HUES48 (cell line): Measurements from ENCODE around the gene MYO1E.

ENCODE experiments used
- H3K27ac ChIP-seq: one replicate; pipeline ENCODE4 v1.7.0; 2013; ENCODE audit warnings: low read depth, low read length, inconsistent platforms
- H3K27me3 ChIP-seq: 2 replicates; pipeline ENCODE4 v1.6.1; 2013; ENCODE audit warnings: mild to moderate bottlenecking, low read length; ENCODE audit not compliant: control insufficient read depth, insufficient read depth
- H3K36me3 ChIP-seq: 2 replicates; pipeline ENCODE4 v1.6.1; 2013; ENCODE audit warnings: low read length; ENCODE audit not compliant: control insufficient read depth, insufficient read depth
- H3K4me1 ChIP-seq: 2 replicates; pipeline ENCODE4 v1.6.1; 2013; ENCODE audit warnings: mild to moderate bottlenecking, low read length; ENCODE audit not compliant: control insufficient read depth, insufficient read depth
- H3K4me3 ChIP-seq: 2 replicates; pipeline ENCODE4 v1.5.1; 2013; ENCODE audit warnings: mild to moderate bottlenecking, low read depth, low read length
- H3K9ac ChIP-seq: 2 replicates; pipeline ENCODE4 v1.6.1; 2013; ENCODE audit warnings: mild to moderate bottlenecking, low read depth, low read length, moderate library complexity
- H3K9me3 ChIP-seq: 2 replicates; pipeline ENCODE4 v1.6.1; 2013; ENCODE audit warnings: low read length; ENCODE audit not compliant: control insufficient read depth, insufficient read depth

The MYO1E gene

GRCh38 chr15:59321000-59321689, 51.5 kb downstream of the MYO1E start:
- Histone ChIP-seq H3K27ac (no peak overlapping the region), H3K4me1 (peaks cover 7% of the 10 kb centered on the region), H3K27me3 (no peaks in the 10 kb centered on the region), H3K9me3 (no peaks in the 10 kb centered on the region), H3K9ac (no peak overlapping the region), H3K36me3 (no peaks in the 10 kb centered on the region), H3K4me3 (no peak overlapping the region)

- no peak overlapping the region for H3K4me3 ChIP-seq
- H3K9ac ChIP-seq: no peak overlapping the region
- H3K36me3 ChIP-seq: no peaks in the 10 kb centered on the region
- no peaks in the 10 kb centered on the region for H3K9me3 ChIP-seq
- no peaks in the 10 kb centered on the region for H3K27me3 ChIP-seq
- H3K27ac ChIP-seq: no peak overlapping the region
- peaks cover 26% of the 10 kb centered on the region for H3K4me1 ChIP-seq
Measured at GRCh38 chr15:59317211-59317610, 55.5 kb downstream of the MYO1E start.

GRCh38 chr15:59315914-59316451, 56.7 kb downstream of the MYO1E start:
- H3K4me3 ChIP-seq: no peak overlapping the region
- peaks cover 26% of the 10 kb centered on the region for H3K4me1 ChIP-seq
- no peak overlapping the region for H3K27ac ChIP-seq
- H3K9ac ChIP-seq: no peak overlapping the region
- H3K9me3 ChIP-seq: no peaks in the 10 kb centered on the region
- no peaks in the 10 kb centered on the region for H3K27me3 ChIP-seq
- H3K36me3 ChIP-seq: no peaks in the 10 kb centered on the region

GRCh38 chr15:59313641-59314332, 58.9 kb downstream of the MYO1E start:
- Histone ChIP-seq H3K27ac (no peak overlapping the region), H3K27me3 (no peaks in the 10 kb centered on the region), H3K4me3 (no peak overlapping the region), H3K36me3 (no peaks in the 10 kb centered on the region), H3K9ac (no peak overlapping the region), H3K9me3 (no peaks in the 10 kb centered on the region), H3K4me1 (peaks cover 26% of the 10 kb centered on the region)

GRCh38 chr15:59312205-59312604, 60.5 kb downstream of the MYO1E start:
- H3K4me1 ChIP-seq: peaks cover 26% of the 10 kb centered on the region
- no peak overlapping the region for H3K9ac ChIP-seq
- no peaks in the 10 kb centered on the region for H3K36me3 ChIP-seq
- H3K9me3 ChIP-seq: no peaks in the 10 kb centered on the region
- H3K27ac ChIP-seq: no peak overlapping the region
- no peaks in the 10 kb centered on the region for H3K27me3 ChIP-seq
- no peak overlapping the region for H3K4me3 ChIP-seq

- Histone ChIP-seq H3K4me3 (no peak overlapping the region), H3K27ac (no peak overlapping the region), H3K9me3 (no peaks in the 10 kb centered on the region), H3K9ac (no peak overlapping the region), H3K27me3 (no peaks in the 10 kb centered on the region), H3K4me1 (peaks cover 20% of the 10 kb centered on the region), H3K36me3 (peaks cover 4% of the 10 kb centered on the region; the same call in 1 of the 2 replicates)
Measured at GRCh38 chr15:59311195-59311594, 61.5 kb downstream of the MYO1E start.

- Histone ChIP-seq H3K36me3 (peaks cover 4% of the 10 kb centered on the region; the same call in 1 of the 2 replicates), H3K4me1 (peaks cover 10% of the 10 kb centered on the region), H3K9me3 (no peaks in the 10 kb centered on the region), H3K27me3 (no peaks in the 10 kb centered on the region), H3K4me3 (no peak overlapping the region), H3K9ac (no peak overlapping the region), H3K27ac (no peak overlapping the region)
Measured at GRCh38 chr15:59309405-59309804, 63.3 kb downstream of the MYO1E start.

GRCh38 chr15:59307165-59307537, 65.5 kb downstream of the MYO1E start:
- H3K36me3 ChIP-seq: peaks cover 4% of the 10 kb centered on the region; the same call in 1 of the 2 replicates
- H3K27ac ChIP-seq: no peak overlapping the region
- no peaks in the 10 kb centered on the region for H3K9me3 ChIP-seq
- H3K4me1 ChIP-seq: peaks cover 18% of the 10 kb centered on the region
- no peak overlapping the region for H3K9ac ChIP-seq
- H3K27me3 ChIP-seq: no peaks in the 10 kb centered on the region
- H3K4me3 ChIP-seq: no peak overlapping the region

- Histone ChIP-seq H3K4me1 (peaks cover 23% of the 10 kb centered on the region), H3K27ac (no peak overlapping the region), H3K36me3 (peaks cover 4% of the 10 kb centered on the region; the same call in 1 of the 2 replicates), H3K27me3 (no peaks in the 10 kb centered on the region), H3K4me3 (no peak overlapping the region), H3K9me3 (no peaks in the 10 kb centered on the region), H3K9ac (no peak overlapping the region)
Measured at GRCh38 chr15:59306520-59307164, 66.0 kb downstream of the MYO1E start.

GRCh38 chr15:59304807-59305206, 67.9 kb downstream of the MYO1E start:
- H3K27me3 ChIP-seq: no peaks in the 10 kb centered on the region
- H3K9ac ChIP-seq: 0 out of 2 replicates have a peak overlapping the region, but pooled peaks have one; percentile 25
- H3K9me3 ChIP-seq: no peaks in the 10 kb centered on the region
- H3K36me3 ChIP-seq: peaks cover 4% of the 10 kb centered on the region; the same call in 1 of the 2 replicates
- no peak overlapping the region for H3K4me3 ChIP-seq
- H3K4me1 ChIP-seq: peaks cover 35% of the 10 kb centered on the region
- H3K27ac ChIP-seq: no peak overlapping the region
